ENCODE results near the gene SPOP.

- TF ChIP-seq CTCF (IDR thresholded peaks at IDR 0.05) (no peak), POLR2A (IDR thresholded peaks at IDR 0.05) (no peak)
These were observed 90.4 kb downstream of the SPOP start for GRCh38 chr17:49587366-49588073.
